ENCODE measurements around the gene FBXO3.
A peak's percentile ranks its signal among the peaks of the same experiment; 100 is the strongest.
"Not testable (repeated sequence)": the region's sequence is repeated elsewhere in the genome, so short reads cannot be mapped to it uniquely, and the experiment has no call there.

Gene FBXO3

DNA sequence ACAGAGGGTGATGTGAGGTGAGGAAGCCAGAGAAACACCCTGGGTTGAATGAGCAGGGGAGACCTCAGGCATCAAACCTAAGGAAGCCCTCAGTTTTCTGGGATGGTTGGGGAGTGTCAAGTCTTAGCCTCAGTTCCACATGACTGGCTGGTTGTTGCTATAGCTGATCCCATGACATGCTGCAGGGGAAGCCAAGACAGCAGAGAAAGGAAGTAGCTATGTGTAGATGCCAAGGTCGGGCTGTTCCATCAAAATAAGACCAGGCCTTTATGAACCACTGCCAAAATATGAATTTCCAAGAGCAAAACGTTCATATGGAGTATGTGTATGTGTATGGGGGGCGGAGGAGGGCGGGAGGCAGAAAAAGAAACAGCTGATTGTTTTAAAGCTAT, 49.7 kb downstream of the FBXO3 start:
- DNase-seq: no peak

DNA sequence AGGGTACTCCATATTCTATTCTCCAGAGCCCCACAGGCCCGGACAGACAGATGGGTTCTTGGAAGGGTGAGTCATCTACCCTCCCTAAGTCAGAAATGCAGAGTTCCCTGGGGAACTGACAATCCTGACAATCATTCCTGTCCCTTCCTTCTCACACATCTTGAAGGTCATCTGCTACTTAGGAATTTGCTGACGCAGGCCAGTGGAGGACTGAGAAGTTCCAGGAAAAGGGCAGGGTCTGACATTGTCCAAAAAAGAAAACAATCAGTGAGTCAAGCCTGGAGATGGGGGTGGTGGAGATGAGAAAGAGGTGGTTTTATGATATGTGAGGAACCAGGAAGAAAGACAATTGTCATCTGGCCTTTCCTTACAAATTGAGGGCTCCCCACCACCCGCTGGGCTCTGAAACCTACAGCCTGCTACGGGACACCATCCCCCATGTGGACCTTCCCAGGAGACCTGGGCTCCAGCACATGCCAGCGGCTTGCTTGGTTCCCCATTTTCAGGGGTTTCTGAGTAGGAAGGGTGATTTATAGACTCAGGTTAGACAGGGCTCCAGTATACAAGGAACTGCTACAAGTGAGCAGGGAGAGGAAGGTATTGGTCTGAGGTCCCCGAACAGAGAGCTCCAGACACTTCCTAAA, 51.0 kb downstream of the FBXO3 start:
- no peak for DNase-seq

DNA sequence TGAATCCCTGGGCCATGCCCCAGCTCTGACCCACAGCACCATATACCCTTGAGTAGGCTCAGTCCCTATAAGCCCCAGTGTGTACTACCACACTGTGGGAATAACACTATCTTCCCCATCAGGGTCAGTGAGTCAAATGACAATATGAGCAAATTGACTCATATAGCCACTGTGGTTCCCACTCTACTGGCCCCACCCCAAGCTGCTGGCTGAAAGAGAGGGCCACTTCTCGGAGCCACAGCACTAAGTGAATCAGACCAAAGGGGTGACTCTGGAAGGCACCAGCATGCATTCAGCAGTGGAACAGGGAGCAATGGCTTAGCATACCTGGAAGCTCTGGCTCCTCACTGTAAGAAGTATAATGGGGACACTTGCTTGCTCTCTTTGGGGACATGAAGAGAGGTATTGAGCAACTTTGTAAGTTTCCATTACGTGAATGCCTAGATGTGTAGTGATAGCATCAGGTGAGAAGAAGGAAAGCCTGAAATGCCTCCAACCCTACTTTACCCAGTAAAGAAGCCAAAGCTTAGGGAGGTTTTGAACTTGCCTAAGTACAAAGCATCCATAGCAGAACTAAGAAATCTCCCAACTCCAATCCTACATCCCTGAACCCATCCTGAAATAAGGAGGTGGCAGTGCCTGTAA, 51.6 kb downstream of the FBXO3 start:
- no peak for DNase-seq

DNA sequence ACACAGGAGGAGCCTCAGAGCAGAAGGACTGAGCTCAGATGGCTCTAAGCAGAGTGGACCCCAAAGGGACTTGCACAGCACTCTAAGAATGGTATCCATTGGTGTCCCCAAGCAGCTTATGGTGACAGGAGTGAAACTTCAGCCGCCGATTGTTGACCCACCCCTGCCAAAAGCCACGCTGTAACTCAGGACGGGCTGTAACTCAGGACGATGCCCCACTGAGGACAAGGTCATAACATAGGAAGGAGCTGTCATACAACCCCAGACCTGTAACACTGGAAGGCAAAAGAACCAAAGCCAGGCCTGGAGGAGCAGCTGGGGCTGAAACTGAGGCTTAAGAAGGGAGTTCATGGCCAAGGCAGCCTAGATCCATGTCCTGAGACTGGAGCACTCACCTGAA, 52.3 kb downstream of the FBXO3 start:
- no peak for DNase-seq

DNA sequence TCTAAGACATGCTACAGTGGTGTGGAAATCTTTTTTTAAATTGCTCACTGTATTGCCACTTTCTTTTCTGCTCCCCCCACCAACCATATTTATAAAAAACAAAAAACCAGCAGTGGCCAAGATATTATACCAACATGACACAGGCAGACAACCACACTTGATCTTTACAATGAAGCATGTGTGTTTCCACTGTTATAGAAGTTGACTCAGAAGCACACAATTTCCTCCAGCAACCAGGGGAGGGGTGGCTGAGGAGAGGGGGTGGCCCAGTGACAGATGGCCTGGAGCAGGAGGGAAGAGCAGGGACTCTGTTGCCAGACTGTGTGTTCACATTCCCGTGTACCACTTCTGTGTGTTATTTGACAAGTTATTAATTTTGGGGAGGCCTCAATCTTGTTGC, 52.9 kb downstream of the FBXO3 start:
- no peak for DNase-seq

DNA sequence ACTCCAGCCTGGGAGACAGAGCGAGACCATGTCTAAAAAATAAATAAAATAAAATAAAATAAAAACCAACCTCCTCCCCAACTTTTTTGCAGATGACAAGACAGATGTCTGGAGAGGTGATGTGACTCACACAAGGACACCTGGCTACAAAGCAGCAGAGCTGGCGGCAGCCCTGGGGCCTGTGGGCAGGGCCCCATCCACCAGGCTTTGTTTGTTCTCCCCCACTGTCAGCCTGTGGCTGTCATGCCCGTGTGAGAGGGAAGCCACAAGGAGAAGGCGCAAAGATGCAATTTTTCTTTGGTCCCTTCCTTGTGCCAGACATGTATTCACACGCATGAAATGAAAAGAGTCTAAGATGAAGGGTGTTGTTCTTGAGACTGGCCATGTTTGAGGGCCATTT, 54.7 kb downstream of the FBXO3 start:
- no peak for DNase-seq

DNA sequence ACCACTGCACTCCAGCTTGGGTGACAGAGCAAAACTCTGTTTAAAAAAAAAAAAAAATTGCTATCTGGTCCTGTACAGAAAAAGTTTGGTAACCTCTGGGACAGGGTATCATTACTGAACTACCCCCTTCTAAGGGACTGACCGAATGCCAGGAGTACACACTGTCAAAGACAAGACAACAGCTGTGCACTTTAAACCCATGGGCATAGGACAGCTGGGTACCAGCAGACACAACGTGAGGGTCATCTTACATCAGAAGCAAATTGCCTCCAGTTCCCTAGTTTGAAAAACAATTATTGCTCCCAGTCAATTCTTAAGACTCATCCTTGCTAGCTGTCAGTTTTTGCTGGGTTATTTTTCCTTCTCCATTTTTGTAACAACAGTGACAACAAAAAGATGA, 55.9 kb downstream of the FBXO3 start:
- DNase-seq: no peak

DNA sequence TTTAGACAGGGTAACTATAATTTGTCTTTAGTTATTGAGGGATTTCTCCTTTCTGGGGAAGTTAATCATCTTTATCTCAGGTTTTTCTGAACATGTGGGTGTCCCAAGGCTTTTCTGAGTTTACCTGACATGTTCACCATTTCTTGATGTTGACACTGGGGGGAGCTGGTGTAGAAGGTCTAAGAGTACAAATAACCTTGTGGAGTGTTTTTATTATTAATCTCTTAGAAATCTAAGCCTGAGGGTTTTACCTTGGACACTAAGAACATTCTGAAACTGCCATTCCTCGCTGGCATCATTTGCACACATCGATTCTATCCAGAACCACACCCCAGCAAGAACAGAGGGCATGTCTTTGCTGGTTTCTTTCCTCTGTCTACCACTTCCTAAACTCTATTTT, 58.1 kb downstream of the FBXO3 start:
- no peak for DNase-seq

DNA sequence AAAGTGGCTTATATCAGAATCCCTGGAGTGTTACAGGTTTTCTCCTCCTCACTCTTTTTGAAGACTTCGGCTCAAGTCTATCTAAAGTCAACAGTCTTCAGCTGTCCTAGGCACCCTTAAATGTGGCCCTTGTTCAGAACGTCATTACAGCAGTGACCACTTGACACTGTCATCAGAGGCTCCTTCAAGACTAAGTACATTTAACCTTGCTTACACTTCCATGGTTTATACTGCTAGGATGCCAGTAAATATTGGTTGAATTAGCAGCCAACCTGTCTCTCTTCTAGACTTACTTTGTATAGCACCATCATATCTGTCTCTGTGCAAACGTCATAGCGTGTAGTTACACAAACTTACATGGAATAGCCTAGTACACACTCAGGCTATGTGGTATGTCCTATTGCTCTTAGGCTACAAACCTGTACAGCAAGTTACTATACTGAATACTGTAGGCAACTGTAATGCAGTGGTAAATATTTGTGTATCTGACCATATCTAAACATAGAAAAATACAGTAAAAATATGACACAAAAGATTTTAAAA, 60.4 kb downstream of the FBXO3 start:
- DNase-seq: no peak

DNA sequence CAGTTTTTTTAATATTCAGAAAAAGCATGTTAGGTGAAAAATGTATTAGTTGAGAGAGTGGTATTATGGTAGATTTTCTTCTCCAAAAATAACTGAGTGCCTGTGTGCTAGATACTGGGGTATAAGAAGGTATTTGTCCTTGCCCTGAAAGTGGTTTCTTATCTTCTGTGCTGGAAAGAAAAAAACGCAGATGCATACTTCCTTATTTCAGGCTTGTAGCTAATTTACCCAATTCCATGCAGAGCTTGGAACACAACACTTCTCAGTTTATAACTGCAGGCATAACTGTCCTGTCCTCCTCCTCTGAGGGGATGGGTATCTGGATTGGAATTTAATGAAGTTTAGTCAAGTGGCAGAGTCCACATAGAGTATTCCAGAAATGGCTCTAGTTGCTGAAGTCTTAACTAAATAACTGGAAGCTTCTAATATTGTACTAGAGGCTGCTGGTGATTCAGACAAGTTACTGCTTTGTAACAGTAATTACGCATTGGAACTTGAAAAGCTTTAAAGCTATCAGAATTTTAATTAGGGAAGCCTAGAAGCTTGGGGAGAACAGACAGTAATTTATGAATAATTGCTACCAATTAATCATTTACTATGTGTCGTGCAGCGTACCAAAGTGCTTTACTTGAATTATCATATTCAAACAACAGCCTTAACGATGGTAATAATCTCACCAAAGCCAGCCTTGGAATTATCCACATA, 61.0 kb downstream of the FBXO3 start:
- DNase-seq: no peak

DNA sequence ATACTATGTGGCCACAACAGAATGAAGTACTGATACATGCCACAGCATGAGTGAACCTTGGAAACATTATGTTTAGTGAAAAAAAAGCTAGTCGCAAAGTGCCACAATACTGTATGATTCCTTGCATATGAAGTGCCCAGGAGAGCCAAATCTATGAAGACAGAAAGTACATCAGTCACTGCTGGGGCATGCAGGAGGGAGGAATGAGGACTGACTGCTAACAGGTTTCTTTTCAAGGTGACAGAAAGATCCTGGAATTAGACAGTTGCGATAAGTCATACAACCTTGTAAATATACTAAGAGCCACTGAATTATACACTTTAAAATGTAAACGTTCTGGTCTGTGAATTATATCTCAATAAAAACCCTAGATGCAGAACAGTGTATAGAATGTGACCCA, 61.9 kb downstream of the FBXO3 start:
- no peak for DNase-seq

DNA sequence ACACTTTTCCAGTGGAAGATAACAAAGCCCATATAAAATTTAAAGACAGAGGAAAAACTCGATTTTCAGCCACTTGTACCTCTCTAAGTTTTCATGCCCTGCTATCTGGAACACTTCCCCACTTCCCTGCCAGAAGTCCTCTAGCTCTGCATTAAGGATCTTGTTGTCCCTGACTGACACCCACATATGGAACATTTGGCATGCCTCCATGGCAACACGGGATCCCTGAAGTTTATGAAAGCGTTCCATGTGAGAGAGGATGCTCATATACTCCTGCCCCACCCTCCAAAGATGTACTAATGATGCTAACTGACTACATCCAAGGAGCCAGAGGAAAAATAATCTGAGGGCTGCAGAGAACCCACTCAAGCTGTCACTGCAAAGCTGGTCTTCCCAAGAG, 64.9 kb downstream of the FBXO3 start:
- DNase-seq: no peak

DNA sequence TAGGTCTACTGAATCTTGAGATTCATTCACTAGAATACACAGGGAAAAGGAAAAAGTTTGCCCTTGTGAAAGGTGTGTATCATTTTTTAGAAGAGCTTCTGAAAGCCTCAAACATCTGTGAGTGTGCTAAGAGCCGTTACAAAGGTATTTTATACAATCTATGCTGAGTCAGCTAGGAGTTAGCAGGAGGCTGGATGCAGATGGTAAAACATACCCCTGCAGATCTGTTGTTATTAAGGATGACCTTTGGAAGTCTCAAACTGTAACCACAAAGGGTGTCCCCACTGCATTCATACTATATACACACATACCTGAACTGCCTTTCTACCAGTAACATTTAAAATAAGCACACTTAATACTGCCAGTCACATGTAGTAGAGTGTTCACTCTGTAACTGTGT, 65.3 kb downstream of the FBXO3 start:
- DNase-seq: no peak

DNA sequence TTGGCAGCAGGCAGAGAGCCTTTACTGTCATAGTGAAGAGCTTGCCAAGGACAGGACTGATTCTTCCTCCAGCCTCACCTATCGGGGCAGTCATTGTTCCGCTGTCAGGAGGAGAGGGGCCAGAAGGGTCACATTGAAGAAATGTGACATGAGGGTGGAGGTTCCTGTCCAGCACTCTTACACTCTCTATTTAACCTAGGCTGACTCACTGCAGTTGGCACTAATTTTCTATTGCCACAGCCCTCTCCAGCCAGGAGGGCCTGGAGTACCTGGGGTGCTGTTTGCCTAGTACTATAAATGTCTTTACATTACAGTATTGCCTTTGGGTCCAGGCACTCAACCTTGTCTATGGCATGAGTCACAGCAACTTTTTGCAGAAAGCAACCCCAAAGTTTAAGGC, 66.5 kb downstream of the FBXO3 start:
- not testable (repeated sequence) for DNase-seq

DNA sequence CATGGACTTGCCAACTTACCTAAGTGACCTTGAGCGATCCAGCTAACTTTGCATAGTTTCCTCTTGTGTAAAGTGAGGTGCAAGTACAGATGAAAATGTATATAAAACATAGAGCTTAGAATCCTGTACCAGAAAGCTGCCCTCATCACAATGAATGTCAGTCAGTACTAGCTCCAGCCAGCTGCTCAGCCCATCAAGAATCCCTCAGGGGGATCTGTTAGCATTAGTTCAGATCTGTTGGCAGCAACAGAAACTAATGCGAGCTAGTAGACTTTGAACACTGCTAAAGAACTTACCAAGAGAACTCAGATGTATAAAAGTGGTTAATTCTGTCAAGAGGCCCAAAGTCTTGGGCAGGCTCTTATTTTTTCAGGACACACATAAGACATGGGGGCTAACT, 67.4 kb downstream of the FBXO3 start:
- DNase-seq: no peak

DNA sequence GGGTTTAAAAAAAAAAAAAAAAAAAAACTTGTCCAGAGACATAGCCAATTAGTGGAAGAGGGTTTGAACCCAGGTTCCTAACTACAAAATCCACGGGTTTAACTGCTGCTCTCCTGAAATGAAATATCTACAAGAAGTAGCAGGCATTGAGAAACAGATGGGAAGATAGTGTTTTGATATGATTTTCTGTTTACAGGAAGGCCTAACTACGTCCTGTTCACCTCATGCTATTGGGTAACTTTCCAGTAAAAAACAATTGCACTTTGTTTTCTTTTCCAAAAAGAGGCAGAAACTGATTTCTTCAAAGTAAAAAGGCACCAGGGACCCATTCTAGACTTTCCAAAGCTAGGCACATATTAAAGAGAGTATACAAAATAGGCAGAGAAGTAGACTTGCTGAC, 67.8 kb downstream of the FBXO3 start:
- DNase-seq: no peak

DNA sequence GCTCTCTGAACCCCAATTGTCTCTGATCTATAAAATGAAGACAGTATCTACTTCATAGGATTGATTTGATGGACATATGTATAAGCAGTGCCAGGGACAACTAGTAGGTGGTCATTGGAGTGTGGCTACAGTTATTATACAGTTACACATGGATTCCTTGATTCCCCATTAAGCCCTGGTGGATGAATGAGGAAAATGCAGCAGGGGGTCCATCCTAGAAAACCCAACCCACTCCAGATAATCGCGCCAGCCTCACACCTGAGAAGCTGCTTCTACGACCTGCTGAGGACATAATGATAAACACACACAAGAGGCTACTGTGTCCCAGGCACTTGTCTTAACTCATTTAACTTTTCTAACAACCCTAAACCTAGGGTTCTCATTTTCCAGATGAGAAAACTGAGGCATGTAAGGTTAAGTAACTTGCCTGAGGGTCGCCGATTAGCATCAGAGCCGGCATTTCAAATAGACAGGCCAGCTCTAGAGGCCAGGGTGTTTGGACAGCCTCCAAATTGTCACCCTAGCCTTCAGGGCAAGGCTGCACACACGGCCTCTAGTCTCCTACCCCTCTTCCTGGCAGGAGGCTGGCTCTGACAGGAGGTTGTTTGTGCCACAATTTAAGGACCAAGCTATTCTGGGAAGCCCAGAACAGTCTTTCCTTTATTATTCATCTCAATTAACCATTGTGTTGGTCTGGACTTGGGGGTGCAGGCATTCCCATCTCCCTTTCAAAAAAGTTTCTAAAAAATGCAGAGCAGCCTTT, 69.9 kb downstream of the FBXO3 start:
- DNase-seq: no peak

DNA sequence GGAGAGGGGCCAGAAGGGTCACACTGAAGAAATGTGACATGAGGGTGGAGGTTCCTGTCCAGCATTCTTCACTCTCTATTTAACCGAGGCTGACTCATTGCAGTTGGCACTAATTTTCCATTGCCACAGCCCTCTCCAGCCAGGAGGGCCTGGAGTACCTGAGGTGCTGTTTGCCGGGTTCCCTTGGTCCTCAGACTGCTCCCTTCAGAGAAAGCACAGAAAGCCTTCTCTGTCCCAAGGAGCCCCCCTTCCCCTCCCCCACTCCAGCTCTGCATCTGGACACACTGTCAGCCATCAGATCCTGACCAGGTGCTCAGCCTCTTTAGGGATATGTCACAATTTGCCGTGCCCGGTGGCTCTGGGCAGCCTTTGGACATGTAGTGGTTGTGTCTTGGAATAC, 70.5 kb downstream of the FBXO3 start:
- no peak for DNase-seq

DNA sequence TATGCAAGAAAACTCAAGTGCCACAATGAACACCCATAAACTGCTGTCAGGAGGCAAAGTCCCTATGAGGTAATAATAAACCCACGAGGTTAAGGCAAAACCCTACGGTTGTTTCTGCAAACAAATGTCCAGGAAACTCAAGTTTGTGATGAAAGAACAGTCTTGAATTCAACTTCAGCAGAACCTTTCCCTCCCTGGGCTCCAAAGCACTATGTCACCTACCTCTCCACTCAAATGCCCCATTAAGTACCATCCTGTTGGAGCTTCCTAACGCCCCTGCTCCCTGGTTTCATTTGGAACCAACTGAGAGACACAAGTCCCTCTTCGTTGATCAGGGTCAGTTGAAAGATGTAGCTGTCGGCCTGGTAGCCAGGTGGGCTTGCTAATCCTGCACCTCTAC, 71.1 kb downstream of the FBXO3 start:
- no peak for DNase-seq

DNA sequence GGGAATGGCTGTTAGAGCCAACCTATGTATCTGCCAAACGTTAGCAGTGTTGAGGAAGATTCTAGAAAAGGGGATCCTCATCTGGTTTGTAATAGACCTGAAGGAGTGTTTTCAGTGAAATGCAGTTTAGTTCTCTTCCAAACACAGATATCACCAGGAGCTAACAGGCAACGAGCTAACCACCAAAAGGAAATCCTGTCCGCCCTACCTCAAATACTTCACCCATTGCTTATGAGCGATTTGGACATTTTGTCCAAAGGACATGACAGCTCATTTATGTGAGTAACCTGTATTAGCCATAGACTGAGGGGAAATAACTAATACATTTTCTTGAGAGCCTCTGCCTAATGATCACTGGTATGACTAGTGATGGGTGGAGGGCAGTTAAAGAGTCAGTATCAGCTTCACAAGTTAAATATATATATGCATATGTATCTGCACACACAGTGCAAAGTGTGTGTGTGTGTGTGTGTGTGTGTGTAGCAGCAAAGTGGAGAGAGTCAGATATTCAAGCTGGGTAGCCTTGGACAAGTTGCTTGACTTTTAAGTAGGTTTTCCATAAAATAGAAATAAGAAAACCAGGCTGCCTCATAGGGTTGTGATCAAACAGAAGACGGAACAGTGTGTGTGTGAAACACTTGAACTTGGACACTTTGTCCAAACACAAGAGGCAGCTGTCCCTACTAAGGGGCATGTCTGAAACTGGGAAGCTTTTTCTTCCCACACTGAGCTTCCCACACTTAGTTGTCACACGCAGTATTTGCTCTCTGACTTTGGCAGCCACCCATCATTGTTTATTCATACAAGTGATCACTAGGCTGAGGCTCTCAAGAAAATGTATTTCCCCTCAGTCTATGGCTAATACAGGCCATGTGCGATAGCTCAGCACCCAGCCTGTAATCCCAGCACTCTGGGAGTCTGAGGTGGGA, 72.8 kb downstream of the FBXO3 start:
- DNase-seq: no peak

DNA sequence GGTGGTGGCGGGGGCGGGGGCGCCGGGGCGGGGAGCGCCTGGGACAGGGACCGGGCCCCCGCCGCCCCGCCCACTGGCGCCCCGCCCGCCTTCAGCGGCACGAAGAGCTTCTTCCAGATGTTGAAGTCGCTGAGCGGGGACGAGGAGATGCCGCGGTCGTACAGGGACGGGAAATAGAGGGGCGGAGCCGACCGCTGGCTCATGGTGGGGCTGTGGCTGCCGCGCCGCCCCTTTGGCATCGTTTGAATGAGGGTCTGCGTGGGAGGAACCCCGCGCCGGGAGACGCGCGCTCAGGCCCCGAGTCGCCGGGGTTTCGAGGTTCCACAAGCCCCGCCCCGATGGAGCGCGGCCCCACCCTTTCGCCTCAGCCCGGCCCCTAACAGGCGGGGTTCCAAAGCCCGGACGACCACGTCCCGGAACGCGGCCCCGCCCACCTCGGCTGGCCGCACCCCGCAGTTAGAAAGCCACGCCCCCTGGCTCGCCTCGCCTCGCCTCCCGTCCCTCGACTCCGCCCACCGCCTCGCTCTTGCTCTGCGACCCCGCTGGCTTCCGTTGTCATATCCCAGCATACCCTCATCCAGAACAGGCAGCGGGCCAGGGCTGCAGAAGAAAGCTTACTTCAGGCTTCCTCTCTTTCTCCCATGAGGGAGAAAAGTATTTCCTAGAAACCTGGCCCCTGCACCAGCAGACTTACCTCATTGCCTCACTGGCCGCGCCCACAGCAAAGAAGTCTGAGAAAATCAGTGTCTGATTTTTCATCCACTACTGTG, 73.6 kb downstream of the FBXO3 start, which contains the start of gene C11orf91:
C11orf91 (minus strand) TSS at position 325 of the 770 bp plus-strand sequence; CDS start at position 239, 86 bp downstream.
- peak; percentile 74 for DNase-seq

Measured in KG1 (cell line).